Activated CD4-positive, alpha-beta T cell treated with anti-CD3 and anti-CD28 coated beads for 1 hour (primary cell): Measurements from ENCODE around the gene TOMM22.

Source experiments
- DNase-seq: peaks from one replicate; pipeline ENCODE4 v3.0.0-alpha.2; 2020

TOMM22 gene

DNA sequence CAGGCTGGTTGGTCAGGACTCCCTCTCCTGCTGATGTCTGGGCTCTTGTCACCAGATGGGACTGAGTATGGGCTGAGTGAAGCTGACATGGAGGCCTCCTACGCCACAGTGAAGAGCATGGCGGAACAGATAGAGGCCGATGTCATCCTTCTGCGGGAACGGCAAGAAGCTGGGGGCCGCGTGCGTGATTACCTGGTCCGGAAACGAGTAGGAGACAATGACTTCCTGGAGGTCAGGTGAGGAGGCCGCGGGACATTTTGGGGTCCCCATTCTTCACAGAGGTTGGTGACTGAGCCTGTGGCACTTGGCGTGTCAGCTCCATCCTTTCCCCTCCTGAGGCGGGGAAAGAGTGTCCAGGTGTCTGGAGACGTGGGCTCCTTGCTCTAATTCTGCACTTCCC, 34.1 kb downstream of the TOMM22 start:
- no peak for DNase-seq

DNA sequence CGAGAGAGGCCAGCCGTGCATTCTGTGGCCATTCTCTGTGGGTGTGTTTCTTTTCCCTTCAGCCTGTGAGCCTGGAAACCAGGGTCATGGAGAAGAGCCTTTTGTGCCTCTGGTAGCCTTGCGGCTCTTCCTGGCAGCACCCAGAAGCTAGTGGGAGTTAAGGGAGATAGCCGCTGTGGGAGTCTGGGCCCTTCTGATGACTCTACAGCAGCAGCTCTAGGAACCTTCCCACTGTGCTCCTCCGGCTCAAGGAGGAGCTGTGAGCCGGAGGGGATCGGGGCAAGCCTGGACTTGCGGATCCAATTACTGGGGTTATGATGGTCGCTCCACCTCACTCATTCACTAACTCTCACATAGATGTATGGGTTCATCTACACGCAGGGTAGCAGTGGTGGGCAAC, 34.5 kb downstream of the TOMM22 start:
- no peak for DNase-seq

DNA sequence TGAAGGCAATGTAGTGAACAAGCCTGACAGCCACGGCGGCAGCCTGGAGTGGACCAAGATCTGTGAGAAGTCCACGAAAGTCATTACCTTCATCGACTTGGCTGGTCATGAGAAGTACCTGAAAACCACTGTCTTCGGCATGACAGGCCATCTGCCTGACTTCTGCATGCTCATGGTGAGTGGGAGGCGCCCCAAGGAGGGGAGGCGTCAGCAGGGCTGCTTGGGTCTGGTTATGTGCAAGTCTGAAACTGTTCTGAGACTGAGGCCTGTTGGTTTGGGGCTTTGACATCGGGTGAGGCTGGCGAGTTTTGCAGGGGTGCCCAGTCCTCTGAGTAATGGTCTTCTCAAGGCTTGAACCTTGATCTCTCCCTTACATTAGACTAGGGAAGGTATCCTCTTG, 35.1 kb downstream of the TOMM22 start:
- no peak for DNase-seq

DNA sequence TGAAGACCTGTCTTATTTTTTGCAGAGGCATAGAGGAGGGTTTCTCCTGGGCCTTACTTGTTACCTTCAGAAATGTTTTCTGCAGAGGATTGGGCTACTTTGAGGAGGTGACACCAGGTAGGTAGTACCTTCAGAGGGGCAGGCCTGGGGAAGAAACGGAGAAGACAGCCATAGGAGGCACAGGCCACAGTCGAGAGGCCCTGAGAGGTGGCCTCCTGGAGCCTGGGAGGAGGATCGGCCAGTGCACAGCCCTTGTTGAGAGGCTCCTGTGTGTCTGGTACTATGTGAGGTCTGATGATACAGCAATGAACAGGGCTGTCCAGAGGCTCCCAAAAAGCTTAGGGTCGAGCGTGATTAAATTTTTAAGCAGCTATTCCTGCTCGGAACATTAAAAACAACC, 35.5 kb downstream of the TOMM22 start:
- DNase-seq = no peak

GRCh38 chr22:38718414-38718813, 36.7 kb downstream of the TOMM22 start:
- no peak for DNase-seq

- DNase-seq = no peak
These were observed 37.4 kb downstream of the TOMM22 start for GRCh38 chr22:38719196-38719595.

DNA sequence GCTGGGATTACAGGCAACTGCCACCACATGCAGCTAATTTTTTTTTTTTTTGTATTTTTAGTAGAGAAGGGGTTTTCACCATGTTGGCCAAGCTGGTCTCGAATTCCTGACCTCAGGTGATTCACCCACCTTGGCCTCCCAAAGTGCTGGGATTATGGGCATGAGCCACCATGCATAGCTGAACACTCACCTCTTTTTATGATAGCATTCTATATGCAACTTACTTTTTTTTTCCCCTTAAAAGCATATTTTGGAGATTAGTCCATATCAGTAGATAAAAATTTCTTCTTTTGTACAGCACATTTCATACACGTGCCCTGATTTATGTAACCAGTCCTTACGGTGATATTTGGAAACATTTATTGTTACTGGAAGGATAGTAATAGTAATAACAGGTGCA, 38.6 kb downstream of the TOMM22 start:
- no peak for DNase-seq

DNA sequence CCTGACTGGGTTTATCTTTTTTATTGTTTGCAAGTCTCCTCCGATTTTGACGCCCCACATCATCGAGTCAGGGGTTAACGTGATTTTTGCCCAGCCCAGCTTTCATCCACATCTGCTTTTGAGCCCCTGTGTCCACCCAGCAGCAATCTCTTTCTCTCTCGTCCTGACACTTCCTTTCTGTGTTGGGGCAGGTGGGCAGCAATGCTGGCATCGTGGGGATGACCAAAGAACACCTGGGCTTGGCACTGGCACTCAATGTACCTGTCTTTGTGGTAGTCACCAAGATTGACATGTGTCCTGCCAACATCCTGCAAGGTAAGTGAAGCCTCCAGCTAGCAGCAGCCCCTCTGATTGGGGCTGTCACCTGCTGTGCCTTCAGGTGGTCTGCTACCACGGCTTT, 39.8 kb downstream of the TOMM22 start:
- DNase-seq = no peak

DNA sequence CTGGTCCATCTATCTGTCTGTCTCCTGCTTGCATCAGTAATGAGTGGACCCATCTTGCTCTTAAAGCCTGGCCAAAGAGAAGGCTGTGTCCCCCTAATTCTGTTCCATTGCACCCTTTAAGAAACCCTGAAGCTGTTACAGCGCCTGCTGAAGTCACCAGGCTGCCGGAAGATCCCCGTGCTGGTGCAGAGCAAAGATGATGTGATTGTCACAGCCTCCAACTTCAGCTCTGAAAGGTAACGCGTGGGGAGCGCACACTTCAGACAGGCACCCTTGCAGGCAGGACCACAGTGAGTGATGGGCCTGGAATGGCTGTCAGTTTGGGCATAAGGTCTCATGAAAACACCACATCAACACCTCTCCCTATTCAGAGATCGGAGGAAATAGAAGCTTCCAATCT, 42.4 kb downstream of the TOMM22 start:
- no peak for DNase-seq

DNA sequence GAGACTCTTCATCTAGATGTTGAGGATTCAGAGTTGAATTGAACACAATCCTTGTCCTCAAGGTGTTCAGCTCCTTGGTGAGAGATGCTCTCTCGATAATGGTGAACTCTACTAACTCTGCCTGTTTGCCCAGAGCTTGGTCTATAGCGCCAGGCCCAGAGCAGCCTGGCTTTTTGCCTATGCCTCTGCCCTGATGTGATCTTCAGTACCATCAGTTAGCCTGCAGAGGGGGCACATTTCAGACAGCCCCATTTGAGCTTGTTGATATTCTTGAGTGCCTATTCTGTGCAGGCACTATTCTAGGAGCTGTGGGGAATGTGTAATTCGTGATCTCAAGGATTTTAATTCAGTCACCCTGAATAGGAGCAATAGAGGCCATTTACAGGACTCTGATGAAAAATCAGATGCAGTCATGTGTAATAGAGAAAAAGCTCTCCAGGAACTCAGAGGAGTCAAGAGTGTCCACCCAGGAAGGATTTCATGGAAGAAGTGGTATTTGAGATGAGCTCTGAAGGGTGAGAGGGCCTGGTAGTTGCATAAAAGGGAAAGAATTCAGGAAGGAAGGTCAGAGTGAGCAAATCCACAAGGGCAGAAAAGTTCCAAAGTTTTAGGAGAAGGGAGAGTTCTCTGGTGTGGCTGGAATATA, 43.3 kb downstream of the TOMM22 start:
- DNase-seq = no peak

GRCh38 chr22:38725900-38726655, 44.3 kb downstream of the TOMM22 start:
- no peak for DNase-seq

GRCh38 chr22:38727123-38727522, 45.4 kb downstream of the TOMM22 start:
- no peak for DNase-seq

DNA sequence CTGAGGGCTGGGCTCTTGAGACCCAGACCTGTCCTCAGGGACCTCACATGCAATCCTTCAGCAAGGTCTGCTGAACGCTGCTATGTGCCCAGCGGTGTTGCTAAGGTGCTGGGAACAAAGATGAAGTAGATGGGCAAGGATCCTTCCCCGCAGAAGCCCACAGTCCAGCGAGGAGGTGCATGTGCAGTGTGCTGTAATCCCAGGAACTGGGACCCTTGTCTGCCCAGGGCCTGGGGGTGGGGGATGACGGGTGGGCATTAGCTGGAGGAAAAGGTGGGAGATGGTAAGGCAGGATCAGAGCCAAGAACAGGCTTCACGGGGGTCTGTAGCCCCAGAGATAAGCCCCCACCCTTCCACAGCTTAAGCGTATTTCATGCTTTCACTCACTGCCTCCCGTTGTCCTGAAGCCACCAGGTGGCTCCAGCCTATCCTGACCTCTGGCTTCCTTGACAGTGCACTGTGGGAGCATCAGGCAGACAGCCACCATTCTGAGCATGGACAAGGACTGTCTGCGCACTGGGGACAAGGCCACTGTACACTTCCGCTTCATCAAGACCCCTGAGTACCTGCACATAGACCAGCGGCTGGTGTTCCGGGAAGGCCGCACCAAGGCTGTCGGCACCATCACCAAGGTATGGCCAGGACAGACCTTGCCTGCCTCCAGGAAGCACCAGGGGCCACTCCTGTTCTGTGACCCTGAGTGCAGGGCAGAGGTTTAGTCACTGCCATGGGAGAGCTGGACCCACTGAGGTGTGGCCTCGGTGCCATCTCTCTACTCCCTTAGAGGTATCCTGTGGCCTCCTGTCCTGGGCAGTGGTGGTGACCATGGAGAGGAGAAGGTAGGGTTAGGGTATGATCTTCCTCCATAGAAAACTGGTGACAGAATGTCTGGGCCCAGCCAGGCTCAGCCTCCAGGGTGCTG, 46.0 kb downstream of the TOMM22 start:
- no peak for DNase-seq

DNA sequence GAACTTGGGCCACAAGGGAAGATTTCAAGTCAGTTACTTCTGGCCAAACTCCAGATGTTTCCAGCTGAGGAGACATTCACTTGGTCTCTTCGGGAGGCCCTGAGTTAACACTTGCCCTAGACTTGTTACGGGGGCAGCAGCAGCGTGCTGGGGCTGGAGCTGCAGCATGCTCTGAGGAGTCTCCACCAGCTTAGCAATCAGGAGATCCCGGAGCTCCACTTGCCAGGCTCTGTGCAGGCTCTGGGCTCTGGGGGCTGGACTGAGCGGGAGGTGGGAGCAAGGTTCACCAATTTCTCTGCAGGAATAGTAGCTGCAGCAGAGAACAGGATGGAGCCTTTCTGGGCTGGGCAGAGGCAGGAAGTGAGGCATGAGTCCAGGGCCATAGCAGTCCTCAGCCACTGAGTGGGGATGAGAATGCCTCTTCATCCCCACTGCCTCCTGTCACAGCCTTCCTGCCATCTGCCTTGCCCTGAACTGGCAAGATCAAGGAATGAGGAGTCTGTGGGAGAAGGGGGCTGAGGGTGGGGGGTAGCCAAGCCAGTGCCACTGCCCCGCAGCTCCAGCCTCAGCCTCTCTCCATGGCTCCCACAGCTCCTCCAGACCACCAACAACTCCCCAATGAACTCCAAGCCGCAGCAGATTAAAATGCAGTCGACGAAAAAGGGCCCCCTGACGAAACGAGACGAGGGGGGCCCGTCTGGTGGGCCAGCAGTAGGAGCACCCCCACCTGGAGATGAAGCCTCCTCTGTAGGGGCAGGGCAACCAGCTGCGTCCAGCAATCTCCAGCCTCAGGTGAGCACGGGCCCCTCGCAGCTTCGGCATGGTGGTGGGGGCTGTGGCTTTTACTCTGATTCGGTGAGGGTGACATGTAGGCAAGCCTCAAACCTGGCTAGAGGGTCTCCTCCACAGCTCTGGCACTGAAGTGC, 47.4 kb downstream of the TOMM22 start:
- DNase-seq = no peak

- no peak for DNase-seq
These were observed 48.2 kb downstream of the TOMM22 start for GRCh38 chr22:38729946-38730345.

GRCh38 chr22:38730411-38730871, 48.7 kb downstream of the TOMM22 start:
- DNase-seq = no peak

DNA sequence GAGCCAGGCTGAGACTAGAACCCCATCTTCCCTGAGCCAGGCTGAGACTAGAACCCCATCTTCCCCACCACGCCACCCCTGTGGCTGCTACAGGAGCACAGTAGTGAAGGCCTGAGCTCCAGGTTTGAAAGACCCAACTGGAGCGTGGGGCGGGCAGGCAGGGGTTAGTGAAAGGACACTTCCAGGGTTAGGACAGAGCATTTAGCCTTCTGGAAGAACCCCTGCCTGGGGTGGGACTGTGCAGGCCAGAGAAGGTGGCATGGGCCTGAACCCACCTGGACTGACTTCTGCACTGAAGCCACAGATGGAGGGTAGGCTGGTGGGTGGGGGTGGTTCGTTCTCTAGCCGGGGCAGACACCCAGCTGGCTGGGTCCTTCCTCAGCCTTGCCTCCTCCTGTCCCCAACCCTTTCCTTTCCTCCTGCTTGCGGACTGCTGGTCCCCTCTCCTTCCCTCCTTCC, 50.0 kb downstream of the TOMM22 start:
- no peak for DNase-seq

GRCh38 chr22:38732251-38732815, 50.6 kb downstream of the TOMM22 start:
- DNase-seq = no peak

GRCh38 chr22:38733329-38733723, 51.6 kb downstream of the TOMM22 start:
- no peak for DNase-seq

- DNase-seq = no peak
These were observed 52.1 kb downstream of the TOMM22 start for GRCh38 chr22:38733724-38734381.

DNA sequence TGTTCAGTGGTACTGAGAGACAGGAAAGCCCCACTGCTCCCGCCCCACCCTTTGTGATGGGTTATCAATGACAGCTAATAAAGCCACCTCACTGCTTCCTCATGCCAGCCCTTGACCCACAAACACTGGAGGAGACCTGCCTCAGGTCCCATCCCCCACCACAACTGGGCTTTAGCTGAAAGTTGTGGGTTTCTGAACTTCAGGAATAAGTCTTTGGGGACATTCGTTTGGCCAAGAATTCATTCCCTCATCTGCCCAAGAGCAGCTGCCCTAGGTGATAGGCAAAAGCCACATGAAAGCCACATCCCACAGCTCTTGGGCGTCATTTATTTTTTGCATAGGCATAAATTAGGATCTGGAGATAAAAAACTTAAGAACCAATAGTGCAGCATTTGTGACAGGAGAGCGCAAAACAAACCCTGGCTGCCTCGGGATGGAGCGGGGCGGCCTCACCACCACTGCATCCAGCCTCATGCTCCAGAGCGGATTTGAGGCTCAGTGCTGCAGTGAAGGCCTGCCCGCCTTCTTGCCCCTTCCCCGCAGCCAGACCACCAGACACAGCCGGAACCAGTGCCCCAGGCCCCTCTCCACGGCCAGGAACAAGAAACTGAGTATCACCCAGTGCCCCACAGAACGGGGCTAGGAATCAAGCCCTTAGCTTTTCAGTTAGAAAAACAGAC, 52.8 kb downstream of the TOMM22 start:
- no peak for DNase-seq
